Upper lobe of right lung (tissue), 1 donor: ENCODE results near the gene TMEM267. TPM values are rescaled to one million over a fixed set of nuclear protein-coding genes. Genes with fewer than 3 reads are reported as not detected.
"Not testable (repeated sequence)": the region's sequence is repeated elsewhere in the genome, so short reads cannot be mapped to it uniquely, and the experiment has no call there.

Experiments
- ATAC-seq: fragments of 200-7000 bp; cut with Tn5 transposase; one replicate; pipeline ENCODE4 v1.9.1; 2020; ENCODE audit warnings: mild to moderate bottlenecking, moderate library complexity
- DNase-seq: peaks from one replicate; pipeline ENCODE4 v3.0.0-alpha.2; 2020
- H3K27ac ChIP-seq: fragments of 200-600 bp; one replicate; pipeline ENCODE4 v1.8.0; 2022
- H3K27me3 ChIP-seq: fragments of 200-600 bp; one replicate; pipeline ENCODE4 v1.8.0; 2022; ENCODE audit warnings: mild to moderate bottlenecking
- H3K36me3 ChIP-seq: fragments of 200-600 bp; one replicate; pipeline ENCODE4 v1.8.0; 2022
- H3K4me1 ChIP-seq: fragments of 200-600 bp; one replicate; pipeline ENCODE4 v1.8.0; 2022
- H3K4me3 ChIP-seq: fragments of 200-600 bp; one replicate; pipeline ENCODE4 v1.8.0; 2022; ENCODE audit warnings: mild to moderate bottlenecking
- H3K9me3 ChIP-seq: fragments of 200-600 bp; one replicate; pipeline ENCODE4 v1.8.0; 2022
- CTCF ChIP-seq: fragments of 200-600 bp; IDR thresholded peaks from one replicate; pipeline ENCODE4 v1.8.0; 2022; ENCODE audit warnings: antibody characterized with exemption
- intact Hi-C: fragments of 100-400 bp; cut with DNase I; formaldehyde crosslinking; loops from one replicate; pipeline ENCODE4 v1.11.0; 2022
- total RNA-seq: library from RNA; stranded (reverse); fragmentation: NEBNext Ultra II Directional; extraction: Animal tissue kit (Norgen Biotek cat#: 25700); gene quantifications from one replicate; pipeline ENCODE4 v1.2.1, GENCODE V29; 2021
- donor health status: DM: no; HTN: yes; CAD: no; lungs with severe emphysema.

Gene TMEM267
- total RNA-seq, 1 donor from 2014 or later, result 12.0 TPM

- Histone ChIP-seq H3K36me3 (no peaks in the 10 kb centered on the region), H3K4me3 (no peak within 1 kb of the TSS), H3K27ac (no peak within 1 kb of the TSS), H3K27me3 (no peaks in the 10 kb centered on the region), H3K4me1 (no peaks in the 10 kb centered on the region), H3K9me3 (no peaks in the 10 kb centered on the region)
- no peak for ATAC-seq
- intact Hi-C loops, result no loop called here
- no peak for DNase-seq
- TF ChIP-seq CTCF, result no peak
Observed at GRCh38 chr5:43412156-43412555, 71.5 kb downstream of the TMEM267 start, which contains the start of gene CCL28. CCL28 (minus strand) TSS chr5:43412391; CDS start chr5:43412316, 75 bp downstream.

GRCh38 chr5:43411495-43411894 is 72.2 kb downstream of the TMEM267 start:
- intact Hi-C loops, result no loop called here
- TF ChIP-seq CTCF, result no peak
- Histone ChIP-seq H3K36me3 (no peaks in the 10 kb centered on the region), H3K9me3 (no peaks in the 10 kb centered on the region), H3K27me3 (no peaks in the 10 kb centered on the region), H3K4me3 (no peak overlapping the region), H3K4me1 (no peaks in the 10 kb centered on the region), H3K27ac (no peak overlapping the region)
- ATAC-seq (peak; percentile 20), DNase-seq (no peak)

GRCh38 chr5:43410414-43410813 is 73.3 kb downstream of the TMEM267 start:
- intact Hi-C loops, result no loop called here
- Histone ChIP-seq H3K36me3 (no peaks in the 10 kb centered on the region), H3K27me3 (no peaks in the 10 kb centered on the region), H3K4me1 (no peaks in the 10 kb centered on the region), H3K9me3 (no peaks in the 10 kb centered on the region), H3K27ac (no peak overlapping the region), H3K4me3 (no peak overlapping the region)
- DNase-seq (no peak), ATAC-seq (peak; percentile 27)
- TF ChIP-seq CTCF, result no peak

- H3K4me1 ChIP-seq, result no peaks in the 10 kb centered on the region
- peak overlapping the region; percentile 20 for H3K27ac ChIP-seq
- intact Hi-C loops, result no loop called here
- no peak for DNase-seq
- no peak for TF ChIP-seq CTCF
- no peaks in the 10 kb centered on the region for H3K9me3 ChIP-seq
- H3K36me3 ChIP-seq, result no peaks in the 10 kb centered on the region
- peak; percentile 93 for ATAC-seq
- no peak overlapping the region for H3K4me3 ChIP-seq
- no peaks in the 10 kb centered on the region for H3K27me3 ChIP-seq
Observed at GRCh38 chr5:43409809-43410271, 73.8 kb downstream of the TMEM267 start.

- H3K9me3 ChIP-seq, H3K4me1 ChIP-seq, H3K36me3 ChIP-seq, H3K4me3 ChIP-seq, ATAC-seq, DNase-seq, intact Hi-C loops, H3K27ac ChIP-seq, H3K27me3 ChIP-seq: not testable (repeated sequence)
Observed at GRCh38 chr5:43402524-43403066, 81.1 kb downstream of the TMEM267 start.

GRCh38 chr5:43401827-43402226 is 81.8 kb downstream of the TMEM267 start:
- DNase-seq (no peak), ATAC-seq (no peak)
- Histone ChIP-seq H3K27me3 (no peaks in the 10 kb centered on the region), H3K36me3 (no peaks in the 10 kb centered on the region), H3K4me1 (peaks cover 6% of the 10 kb centered on the region), H3K27ac (no peak overlapping the region), H3K4me3 (no peak overlapping the region), H3K9me3 (no peaks in the 10 kb centered on the region)
- intact Hi-C loops, result no loop called here
- TF ChIP-seq CTCF, result no peak
